ENCODE results near the gene TFF2.
A peak's percentile ranks its signal among the peaks of the same experiment; 100 is the strongest.

The TFF2 gene

DNA sequence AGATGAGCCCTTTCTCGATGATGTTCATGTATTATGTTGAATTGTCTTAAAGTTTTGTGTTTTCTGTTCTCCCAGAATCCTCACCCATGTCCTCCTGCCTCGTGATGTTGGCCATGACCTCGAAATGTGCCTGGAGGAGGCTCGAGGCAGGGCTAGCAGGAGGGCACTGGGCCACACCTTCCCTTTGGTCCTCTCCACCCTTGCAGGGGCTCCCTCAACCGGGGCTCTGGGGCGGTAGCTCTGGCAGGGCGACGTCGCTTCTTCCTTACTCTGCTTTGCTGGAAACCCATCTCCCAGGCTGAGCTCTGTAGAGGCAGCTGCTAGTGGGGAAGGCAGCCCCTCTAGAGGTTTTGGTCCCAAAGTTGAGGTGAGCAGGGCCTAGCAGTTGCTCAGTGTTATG is 49.8 kb downstream of the TFF2 start:
- H2BK120ac ChIP-seq (ENCODE audit: low read depth, low read length): no peak overlapping the region
- no peaks in the 10 kb centered on the region for H3K27me3 ChIP-seq (ENCODE audit: insufficient read depth, low read length, poor library complexity)

DNA sequence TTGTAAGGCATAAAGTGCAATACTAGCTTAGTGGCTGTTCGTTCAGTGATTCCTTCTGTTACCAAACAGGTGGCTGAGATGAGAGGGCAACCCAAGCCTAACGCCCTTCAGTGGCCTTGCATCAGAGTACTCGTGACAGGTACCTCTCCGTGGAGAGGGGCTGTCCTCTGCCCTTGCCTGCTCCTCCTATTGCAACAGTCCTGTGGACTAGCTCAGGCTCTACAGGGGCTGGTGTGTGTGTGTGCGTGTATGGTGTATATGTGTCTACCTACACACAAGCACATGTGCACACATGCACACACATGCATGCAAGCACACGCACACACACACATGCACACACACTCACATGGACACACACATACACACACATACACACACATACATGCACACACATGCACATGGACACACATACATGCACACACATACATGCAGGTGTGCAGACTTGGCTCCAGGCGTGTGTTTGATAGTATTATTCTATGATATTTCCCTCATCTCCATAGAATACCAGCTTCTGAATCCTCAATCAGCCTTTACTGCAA is 50.7 kb downstream of the TFF2 start:
- Histone ChIP-seq H3K4me3 (ENCODE audit: low read length) (no peak overlapping the region), H3K4ac (ENCODE audit: low read depth, low read length) (no peak overlapping the region), H3K79me2 (ENCODE audit: control insufficient read depth, insufficient read depth, low read length) (no peaks in the 10 kb centered on the region), H3K36me3 (ENCODE audit: control insufficient read depth, insufficient read depth, low read length) (no peaks in the 10 kb centered on the region), H2BK15ac (replicated peaks; ENCODE audit: low read depth) (no peak overlapping the region), H4K5ac (ENCODE audit: low read length) (no peak overlapping the region), H3K4me1 (ENCODE audit: control insufficient read depth, low read depth, low read length) (peaks cover 4% of the 10 kb centered on the region), H3K27me3 (ENCODE audit: insufficient read depth, low read length, poor library complexity) (no peaks in the 10 kb centered on the region), H4K8ac (ENCODE audit: low read depth, low read length) (no peak overlapping the region), H3K56ac (ENCODE audit: low read length) (no peak overlapping the region), H3K79me1 (ENCODE audit: low read length) (no peaks in the 10 kb centered on the region), H3K4me2 (ENCODE audit: low read length) (no peak overlapping the region), H3K18ac (ENCODE audit: low read length) (no peak overlapping the region), H2AK5ac (ENCODE audit: low read length) (no peak overlapping the region), H2BK120ac (ENCODE audit: low read depth, low read length) (no peak overlapping the region), H2BK5ac (ENCODE audit: low read length) (no peak overlapping the region), H3K9ac (ENCODE audit: low read length) (no peak overlapping the region), H3K27ac (ENCODE audit: low read depth, low read length) (no peak overlapping the region), H3K23ac (ENCODE audit: low read length) (no peak overlapping the region)
- DNase-seq: no peak
- WGBS (ENCODE audit: extremely low coverage, insufficient coverage, low lambda C conversion rate): no CpG with 5 or more reads among the region's 7 CpGs

More for the DNA sequence above, 49.8 kb downstream of the TFF2 start:
- Histone ChIP-seq H3K79me1 (ENCODE audit: low read length) (no peaks in the 10 kb centered on the region), H3K56ac (ENCODE audit: low read length) (no peak overlapping the region), H3K36me3 (ENCODE audit: control insufficient read depth, insufficient read depth, low read length) (no peaks in the 10 kb centered on the region), H4K8ac (ENCODE audit: low read depth, low read length) (no peak overlapping the region), H2BK5ac (ENCODE audit: low read length) (no peak overlapping the region), H3K23ac (ENCODE audit: low read length) (no peak overlapping the region), H3K4me3 (ENCODE audit: low read length) (no peak overlapping the region), H3K4ac (ENCODE audit: low read depth, low read length) (no peak overlapping the region), H3K4me2 (ENCODE audit: low read length) (no peak overlapping the region), H3K4me1 (ENCODE audit: control insufficient read depth, low read depth, low read length) (peaks cover 4% of the 10 kb centered on the region), H2AK5ac (ENCODE audit: low read length) (no peak overlapping the region), H3K27ac (ENCODE audit: low read depth, low read length) (no peak overlapping the region), H3K18ac (ENCODE audit: low read length) (no peak overlapping the region), H2BK15ac (replicated peaks; ENCODE audit: low read depth) (no peak overlapping the region), H4K5ac (ENCODE audit: low read length) (no peak overlapping the region), H3K9ac (ENCODE audit: low read length) (no peak overlapping the region), H3K79me2 (ENCODE audit: control insufficient read depth, insufficient read depth, low read length) (no peaks in the 10 kb centered on the region)
- no CpG with 5 or more reads among the region's 9 CpGs for WGBS (ENCODE audit: extremely low coverage, insufficient coverage, low lambda C conversion rate)
- DNase-seq: no peak

DNA sequence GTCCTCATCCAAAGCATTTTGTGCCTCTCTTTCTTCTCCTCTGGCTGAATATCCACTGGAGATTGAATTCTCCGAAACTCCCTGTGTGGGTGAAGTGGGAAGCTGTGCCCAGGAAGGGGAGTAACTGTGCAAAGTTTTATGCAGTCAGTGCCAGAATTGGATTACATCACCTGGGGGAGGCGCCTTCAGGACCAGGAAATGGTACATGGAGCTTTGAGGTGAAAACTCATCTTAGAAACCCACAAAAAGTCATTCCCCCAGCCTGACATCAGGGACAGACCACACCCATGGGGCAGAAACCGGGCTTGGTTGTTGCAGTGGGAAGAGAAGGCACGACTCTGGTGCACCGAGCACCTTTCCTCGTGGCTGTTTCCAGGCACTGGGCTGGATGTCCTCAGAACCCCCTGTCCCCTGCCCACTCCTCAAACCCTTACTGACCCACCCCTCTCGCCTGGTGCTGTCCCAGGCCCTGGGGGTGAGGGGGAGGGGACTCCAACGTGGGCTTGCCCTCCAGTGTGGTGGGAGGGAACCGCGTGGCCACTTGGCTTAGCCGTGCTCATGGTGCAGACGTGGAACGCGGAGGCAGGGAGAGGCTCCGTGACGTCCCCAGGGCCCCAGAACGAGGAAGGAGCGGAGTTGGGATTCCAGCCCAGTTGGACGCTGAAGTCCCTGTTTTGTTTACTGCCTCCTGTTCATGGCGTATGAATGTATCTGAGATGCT is 51.3 kb downstream of the TFF2 start:
- no peak overlapping the region for H2AK5ac ChIP-seq (ENCODE audit: low read length)
- no peak overlapping the region for H3K4me3 ChIP-seq (ENCODE audit: low read length)
- no peaks in the 10 kb centered on the region for H3K36me3 ChIP-seq (ENCODE audit: control insufficient read depth, insufficient read depth, low read length)
- no peak overlapping the region for H2BK15ac ChIP-seq (replicated peaks; ENCODE audit: low read depth)
- H3K4me1 ChIP-seq (ENCODE audit: control insufficient read depth, low read depth, low read length): peaks cover 4% of the 10 kb centered on the region
- no peak overlapping the region for H2BK120ac ChIP-seq (ENCODE audit: low read depth, low read length)
- H3K18ac ChIP-seq (ENCODE audit: low read length): no peak overlapping the region
- H4K5ac ChIP-seq (ENCODE audit: low read length): no peak overlapping the region
- peak overlapping the region; percentile 5 for H3K56ac ChIP-seq (ENCODE audit: low read length)
- no peak overlapping the region for H3K4ac ChIP-seq (ENCODE audit: low read depth, low read length)
- no peak overlapping the region for H3K4me2 ChIP-seq (ENCODE audit: low read length)
- no peak overlapping the region for H4K8ac ChIP-seq (ENCODE audit: low read depth, low read length)
- H3K23ac ChIP-seq (ENCODE audit: low read length): no peak overlapping the region
- no peaks in the 10 kb centered on the region for H3K27me3 ChIP-seq (ENCODE audit: insufficient read depth, low read length, poor library complexity)
- H3K79me2 ChIP-seq (ENCODE audit: control insufficient read depth, insufficient read depth, low read length): no peaks in the 10 kb centered on the region
- H3K27ac ChIP-seq (ENCODE audit: low read depth, low read length): no peak overlapping the region
- WGBS (ENCODE audit: extremely low coverage, insufficient coverage, low lambda C conversion rate): no CpG with 5 or more reads among the region's 20 CpGs
- no peaks in the 10 kb centered on the region for H3K79me1 ChIP-seq (ENCODE audit: low read length)
- H3K9ac ChIP-seq (ENCODE audit: low read length): no peak overlapping the region
- no peak overlapping the region for H2BK5ac ChIP-seq (ENCODE audit: low read length)
- DNase-seq: no peak

DNA sequence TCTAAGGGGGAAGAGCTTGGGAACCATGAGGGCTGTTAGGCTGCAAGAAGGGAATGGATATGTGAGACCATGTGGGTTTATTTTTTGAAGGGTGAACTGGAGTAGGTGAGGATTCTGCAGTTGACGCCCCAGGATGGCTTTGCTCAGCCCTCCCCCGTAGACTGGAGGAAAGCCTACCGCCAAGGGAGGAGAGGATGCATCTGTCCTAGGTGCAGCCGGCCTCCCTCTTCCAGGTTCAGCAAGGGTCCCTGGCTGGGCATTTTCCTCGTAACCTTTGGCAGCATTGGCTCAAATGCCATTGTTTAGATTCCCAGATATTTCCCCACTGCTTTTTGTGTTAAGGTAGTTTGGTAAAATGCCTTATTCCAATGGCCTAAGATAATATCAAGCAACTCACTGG is 52.1 kb downstream of the TFF2 start:
- Histone ChIP-seq H3K79me2 (ENCODE audit: control insufficient read depth, insufficient read depth, low read length) (no peaks in the 10 kb centered on the region), H2BK120ac (ENCODE audit: low read depth, low read length) (no peak overlapping the region), H2BK15ac (replicated peaks; ENCODE audit: low read depth) (no peak overlapping the region), H3K27me3 (ENCODE audit: insufficient read depth, low read length, poor library complexity) (no peaks in the 10 kb centered on the region), H3K56ac (ENCODE audit: low read length) (no peak overlapping the region), H2AK5ac (ENCODE audit: low read length) (no peak overlapping the region), H3K27ac (ENCODE audit: low read depth, low read length) (no peak overlapping the region), H3K4me2 (ENCODE audit: low read length) (no peak overlapping the region), H3K36me3 (ENCODE audit: control insufficient read depth, insufficient read depth, low read length) (no peaks in the 10 kb centered on the region), H2BK5ac (ENCODE audit: low read length) (no peak overlapping the region), H3K18ac (ENCODE audit: low read length) (no peak overlapping the region), H3K4ac (ENCODE audit: low read depth, low read length) (no peak overlapping the region), H3K4me1 (ENCODE audit: control insufficient read depth, low read depth, low read length) (peaks cover 4% of the 10 kb centered on the region), H3K79me1 (ENCODE audit: low read length) (no peaks in the 10 kb centered on the region), H3K4me3 (ENCODE audit: low read length) (no peak overlapping the region), H3K9ac (ENCODE audit: low read length) (no peak overlapping the region), H4K8ac (ENCODE audit: low read depth, low read length) (no peak overlapping the region), H3K23ac (ENCODE audit: low read length) (no peak overlapping the region), H4K5ac (ENCODE audit: low read length) (no peak overlapping the region)
- WGBS (ENCODE audit: extremely low coverage, insufficient coverage, low lambda C conversion rate): no CpG with 5 or more reads among the region's 5 CpGs
- DNase-seq: no peak

DNA sequence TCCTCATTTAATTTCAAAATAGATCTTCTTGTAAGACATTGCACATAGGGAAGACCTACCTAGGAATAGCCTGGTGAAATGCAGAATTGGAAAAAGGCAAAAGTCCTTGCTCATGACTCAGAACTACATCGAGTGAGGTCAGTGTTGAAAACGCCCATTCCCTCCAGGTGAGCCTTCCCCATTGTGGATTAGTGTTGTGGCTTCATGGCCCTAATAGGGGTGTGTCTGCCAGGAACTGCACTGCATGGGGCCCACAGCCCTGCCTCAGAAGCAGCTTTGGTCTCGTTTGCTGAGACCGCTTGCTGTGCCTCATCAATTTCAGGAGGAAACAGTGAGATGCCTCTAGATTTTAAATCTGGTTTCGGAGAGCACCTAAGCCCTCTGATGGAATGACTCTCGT is 52.6 kb downstream of the TFF2 start:
- peak; percentile 86 for DNase-seq
- H3K4me3 ChIP-seq (ENCODE audit: low read length): no peak overlapping the region
- WGBS (ENCODE audit: extremely low coverage, insufficient coverage, low lambda C conversion rate): no CpG with 5 or more reads among the region's 6 CpGs
- H3K27me3 ChIP-seq (ENCODE audit: insufficient read depth, low read length, poor library complexity): no peaks in the 10 kb centered on the region
- no peak overlapping the region for H3K4ac ChIP-seq (ENCODE audit: low read depth, low read length)
- H2BK120ac ChIP-seq (ENCODE audit: low read depth, low read length): no peak overlapping the region
- H4K8ac ChIP-seq (ENCODE audit: low read depth, low read length): no peak overlapping the region
- H3K9ac ChIP-seq (ENCODE audit: low read length): no peak overlapping the region
- no peaks in the 10 kb centered on the region for H3K36me3 ChIP-seq (ENCODE audit: control insufficient read depth, insufficient read depth, low read length)
- no peaks in the 10 kb centered on the region for H3K79me1 ChIP-seq (ENCODE audit: low read length)
- no peak overlapping the region for H3K18ac ChIP-seq (ENCODE audit: low read length)
- H3K4me1 ChIP-seq (ENCODE audit: control insufficient read depth, low read depth, low read length): peaks cover 4% of the 10 kb centered on the region
- no peak overlapping the region for H2BK5ac ChIP-seq (ENCODE audit: low read length)
- H2AK5ac ChIP-seq (ENCODE audit: low read length): no peak overlapping the region
- no peak overlapping the region for H2BK15ac ChIP-seq (replicated peaks; ENCODE audit: low read depth)
- no peak overlapping the region for H3K27ac ChIP-seq (ENCODE audit: low read depth, low read length)
- H3K4me2 ChIP-seq (ENCODE audit: low read length): no peak overlapping the region
- H3K23ac ChIP-seq (ENCODE audit: low read length): no peak overlapping the region
- H4K5ac ChIP-seq (ENCODE audit: low read length): no peak overlapping the region
- H3K79me2 ChIP-seq (ENCODE audit: control insufficient read depth, insufficient read depth, low read length): no peaks in the 10 kb centered on the region
- no peak overlapping the region for H3K56ac ChIP-seq (ENCODE audit: low read length)

DNA sequence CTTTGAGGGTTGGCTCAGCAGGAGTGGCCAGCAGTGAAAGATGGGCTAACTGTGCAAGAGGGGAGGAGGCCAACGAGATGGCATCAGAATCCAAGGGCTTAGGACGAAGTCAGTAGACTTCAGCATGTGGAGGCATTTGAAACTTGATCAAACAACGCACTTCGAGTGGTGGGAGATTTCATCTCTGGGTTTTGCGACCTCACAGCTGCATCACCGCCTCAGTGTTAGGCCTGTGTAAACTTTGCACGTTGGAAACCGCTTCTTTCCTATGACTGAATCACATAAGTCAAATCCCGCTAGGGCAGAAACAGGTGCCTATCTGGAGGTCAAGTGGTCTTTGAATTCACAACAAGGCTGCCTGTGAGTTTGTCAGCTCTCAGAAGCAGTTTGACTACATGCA is 53.4 kb downstream of the TFF2 start:
- H3K4me2 ChIP-seq (ENCODE audit: low read length): no peak overlapping the region
- no peak overlapping the region for H3K27ac ChIP-seq (ENCODE audit: low read depth, low read length)
- no CpG with 5 or more reads among the region's 9 CpGs for WGBS (ENCODE audit: extremely low coverage, insufficient coverage, low lambda C conversion rate)
- H3K18ac ChIP-seq (ENCODE audit: low read length): no peak overlapping the region
- no peak overlapping the region for H2AK5ac ChIP-seq (ENCODE audit: low read length)
- H2BK120ac ChIP-seq (ENCODE audit: low read depth, low read length): no peak overlapping the region
- no peak overlapping the region for H4K5ac ChIP-seq (ENCODE audit: low read length)
- no peaks in the 10 kb centered on the region for H3K27me3 ChIP-seq (ENCODE audit: insufficient read depth, low read length, poor library complexity)
- H3K79me1 ChIP-seq (ENCODE audit: low read length): no peaks in the 10 kb centered on the region
- no peak overlapping the region for H2BK15ac ChIP-seq (replicated peaks; ENCODE audit: low read depth)
- H3K9ac ChIP-seq (ENCODE audit: low read length): no peak overlapping the region
- H3K23ac ChIP-seq (ENCODE audit: low read length): no peak overlapping the region
- no peaks in the 10 kb centered on the region for H3K36me3 ChIP-seq (ENCODE audit: control insufficient read depth, insufficient read depth, low read length)
- H3K4me3 ChIP-seq (ENCODE audit: low read length): no peak overlapping the region
- no peak overlapping the region for H4K8ac ChIP-seq (ENCODE audit: low read depth, low read length)
- H3K56ac ChIP-seq (ENCODE audit: low read length): no peak overlapping the region
- no peak for DNase-seq
- H3K4ac ChIP-seq (ENCODE audit: low read depth, low read length): no peak overlapping the region
- H3K79me2 ChIP-seq (ENCODE audit: control insufficient read depth, insufficient read depth, low read length): no peaks in the 10 kb centered on the region
- H2BK5ac ChIP-seq (ENCODE audit: low read length): no peak overlapping the region
- H3K4me1 ChIP-seq (ENCODE audit: control insufficient read depth, low read depth, low read length): peaks cover 4% of the 10 kb centered on the region
